K562 (cell line): ENCODE data around the gene TRERF1. TPM values are rescaled to one million over a fixed set of nuclear protein-coding genes. Genes with fewer than 3 reads are reported as not detected.

Source experiments
- ARID2 ChIP-seq: fragments of 450-650 bp; IDR thresholded peaks from 2 replicates; pipeline ENCODE4 v1.6.1; 2017; ENCODE audit warnings: antibody characterized with exemption, mild to moderate bottlenecking
- ATF1 ChIP-seq, 2 experiments: fragments of 450-650 bp in 1 of 2; IDR thresholded peaks; 2 replicates each; pipeline ENCODE4 v1.6.1; 2016; ENCODE audit warnings: missing compliant biosample characterization in 1 of 2, missing genetic modification characterization in 1 of 2
- ATF6 ChIP-seq: sonication (generic); formaldehyde crosslinking; IDR thresholded peaks from 2 replicates; pipeline ENCODE4 v1.4.0; 2020; ENCODE audit warnings: mild to moderate bottlenecking, missing genetic modification reagents
- GABPB2 ChIP-seq: fragments of 250-450 bp; sonication (Bioruptor Pico); conservative IDR thresholded peaks from 2 replicates; pipeline ENCODE4 v1.5.1; 2021; ENCODE audit warnings: mild to moderate bottlenecking
- HMBOX1 ChIP-seq: sonication (generic); IDR thresholded peaks from 2 replicates; pipeline ENCODE4 v1.6.1; 2016
- HSF4 ChIP-seq: fragments of 250-450 bp; sonication (Bioruptor Pico); IDR thresholded peaks from 2 replicates; pipeline ENCODE4 v2.1.2; 2022; ENCODE audit warnings: mild to moderate bottlenecking, moderate library complexity, borderline replicate concordance
- MIER1 ChIP-seq: fragments of 450-650 bp; IDR thresholded peaks from 2 replicates; pipeline ENCODE4 v1.6.1; 2016; ENCODE audit warnings: antibody characterized with exemption, mild to moderate bottlenecking, low read depth
- MLLT1 ChIP-seq, 2 experiments: fragments of 450-650 bp; IDR thresholded peaks; 2 replicates each; pipeline ENCODE4 v1.6.1; 2016
- SOX6 ChIP-seq: fragments of 450-650 bp; IDR thresholded peaks from 2 replicates; pipeline ENCODE4 v1.6.1; 2014; ENCODE audit warnings: mild to moderate bottlenecking
- ZBTB1 ChIP-seq: sonication (generic); formaldehyde crosslinking; IDR thresholded peaks from 2 replicates; pipeline ENCODE4 v1.8.1; 2023; ENCODE audit warnings: missing genetic modification reagents, low read depth, mild to moderate bottlenecking, borderline replicate concordance
- ZNF165 ChIP-seq: fragments of 250-450 bp; sonication (Bioruptor Pico); IDR thresholded peaks from 2 replicates; pipeline ENCODE4 v1.4.0; 2020; ENCODE audit warnings: borderline replicate concordance
- ZNF316 ChIP-seq: fragments of 450-650 bp; IDR thresholded peaks from 2 replicates; pipeline ENCODE4 v1.6.1; 2016
- ZNF407 ChIP-seq: fragments of 450-650 bp; IDR thresholded peaks from 2 replicates; pipeline ENCODE4 v1.6.1; 2016; ENCODE audit warnings: low read depth
- ZNF408 ChIP-seq: fragments of 250-450 bp; sonication (Bioruptor Pico); IDR thresholded peaks from 2 replicates; pipeline ENCODE4 v1.4.0; 2020; ENCODE audit warnings: low read depth, mild to moderate bottlenecking, moderate library complexity
- ZNF79 ChIP-seq: fragments of 250-450 bp; sonication (Bioruptor Pico); IDR thresholded peaks from 2 replicates; pipeline ENCODE4 v1.4.0; 2020; ENCODE audit warnings: low read depth, mild to moderate bottlenecking, moderate library complexity
- polyA plus RNA-seq, 8 experiments: library from polyadenylated mRNA; depleted of rRNA in 4 of 8; stranded (reverse) in 5 of 8; unstranded in 3 of 8; fragments of >200 nt; fragmentation: Nextera tagmentation in 2 of 8; fragmentation: Illumina TruSeq in 1 of 8; extraction: Ambion mirVana in 2 of 8; extraction: Trizol in 1 of 8; gene quantifications; 2 replicates each; pipeline versions ENCODE4 v1.2.1 to v1.2.3, GENCODE V29; 2011 to 2014; ENCODE audit warnings: inconsistent platforms in 1 of 8, missing spikeins in 1 of 8
- total RNA-seq, 7 experiments: library from RNA; depleted of rRNA in 6 of 7; stranded (reverse); fragments of >200 nt in 6 of 7; fragmentation: Illumina TruSeq in 2 of 7; extraction: Trizol in 2 of 7; gene quantifications; 2 replicates each; pipeline versions ENCODE4 v1.2.1 to v1.2.3, GENCODE V29; 2011 to 2021; ENCODE audit warnings: low replicate concordance in 1 of 7

The TRERF1 gene
- total and polyA plus RNA-seq, 9 of the 15 experiments (the other 6 are each of a cell fraction or from before 2014, with no cell fraction given), result 0.04 to 0.20 (median 0.07) TPM; not detected in 3

GRCh38 chr6:42197555-42198362 is 254.0 kb downstream of the TRERF1 start (continued):
- TF ChIP-seq HMBOX1 (peak; percentile 98), ZNF165 (no peak), ZNF79 (CRISPR knock-in tag) (no peak), ARID2 (0 out of 2 replicates have a peak, but pooled peaks have one; percentile 5), MLLT1 (IDR thresholded peaks at IDR 0.05) (peak; percentile 88 to 94), SOX6 (peak; percentile 95), ATF6 (CRISPR knock-in tag) (0 out of 2 replicates have a peak, but pooled peaks have one; percentile 62), GABPB2 (CRISPR knock-in tag) (no peak), ZNF407 (no peak; the same call in 1 of the 2 replicates), HSF4 (CRISPR knock-in tag) (peak; percentile 69; the same call in 1 of the 2 replicates), ZNF408 (no peak), ZBTB1 (no peak), MIER1 (0 out of 2 replicates have a peak, but pooled peaks have one; percentile 42), ZNF316 (peak; percentile 76; the same call in 1 of the 2 replicates), ATF1 (CRISPR knock-in tag; IDR thresholded peaks at IDR 0.05) (no peak), ATF1 (tag; IDR thresholded peaks at IDR 0.05) (peak; percentile 75)
